Measurements from ENCODE around the gene TPD52L2. TPM values are rescaled to one million over a fixed set of nuclear protein-coding genes. Genes with fewer than 3 reads are reported as not detected.

Gene TPD52L2
- total RNA-seq, 1 donor from 2014 or later, result 57.4 TPM

DNA sequence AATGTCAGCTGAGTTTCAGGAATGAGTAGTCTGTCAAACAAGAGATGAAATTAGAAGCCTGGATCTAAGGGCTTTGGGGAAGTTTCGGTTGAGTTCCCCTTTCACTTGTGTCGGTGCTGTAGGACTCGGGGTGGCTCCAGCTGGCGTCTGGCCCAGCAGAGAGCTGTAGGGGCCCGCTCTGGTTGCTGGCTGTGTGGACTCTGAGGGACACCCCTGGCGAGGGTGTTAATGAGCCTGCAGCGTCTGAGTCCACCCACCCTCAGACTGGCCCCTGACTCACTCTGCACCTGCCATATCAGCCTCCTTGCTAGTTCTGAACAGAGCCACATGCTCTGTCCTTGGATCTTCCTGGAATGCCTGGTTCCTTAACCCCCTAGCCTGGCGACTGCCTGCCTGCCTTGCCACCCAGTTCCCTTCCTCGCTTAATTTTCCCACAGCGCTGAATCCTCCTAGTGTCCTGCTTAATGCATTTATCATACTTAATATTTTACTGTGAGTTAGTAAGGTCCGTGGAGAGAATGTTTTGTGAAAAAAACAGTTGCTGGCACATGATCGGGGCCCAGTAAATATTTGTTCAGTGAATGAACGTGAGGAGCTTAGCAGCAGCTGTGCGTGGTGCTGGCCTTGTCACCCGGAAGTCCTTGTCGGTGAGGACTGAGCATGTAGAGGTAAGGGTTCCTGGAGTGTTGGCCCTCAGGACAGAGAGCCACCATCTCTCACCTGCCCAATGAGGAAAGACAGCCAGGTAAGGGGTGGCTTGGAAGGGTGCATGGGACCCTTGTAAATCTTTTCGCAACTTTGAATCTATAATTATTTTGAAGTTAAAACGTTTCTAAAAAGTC is 31.4 kb downstream of the TPD52L2 start:
- Mint-ChIP-seq H3K9me3 (no peaks in the 10 kb centered on the region), H3K4me3 (peak overlapping the region; percentile 97), H3K36me3 (ENCODE audit: low read depth) (no peaks in the 10 kb centered on the region), H3K4me1 (peaks cover 32% of the 10 kb centered on the region), H3K27ac (ENCODE audit: unreplicated experiment) (no peak overlapping the region), H3K27me3 (ENCODE audit: low read depth) (peaks cover 3% of the 10 kb centered on the region)
- TF ChIP-seq, protein P1, sequence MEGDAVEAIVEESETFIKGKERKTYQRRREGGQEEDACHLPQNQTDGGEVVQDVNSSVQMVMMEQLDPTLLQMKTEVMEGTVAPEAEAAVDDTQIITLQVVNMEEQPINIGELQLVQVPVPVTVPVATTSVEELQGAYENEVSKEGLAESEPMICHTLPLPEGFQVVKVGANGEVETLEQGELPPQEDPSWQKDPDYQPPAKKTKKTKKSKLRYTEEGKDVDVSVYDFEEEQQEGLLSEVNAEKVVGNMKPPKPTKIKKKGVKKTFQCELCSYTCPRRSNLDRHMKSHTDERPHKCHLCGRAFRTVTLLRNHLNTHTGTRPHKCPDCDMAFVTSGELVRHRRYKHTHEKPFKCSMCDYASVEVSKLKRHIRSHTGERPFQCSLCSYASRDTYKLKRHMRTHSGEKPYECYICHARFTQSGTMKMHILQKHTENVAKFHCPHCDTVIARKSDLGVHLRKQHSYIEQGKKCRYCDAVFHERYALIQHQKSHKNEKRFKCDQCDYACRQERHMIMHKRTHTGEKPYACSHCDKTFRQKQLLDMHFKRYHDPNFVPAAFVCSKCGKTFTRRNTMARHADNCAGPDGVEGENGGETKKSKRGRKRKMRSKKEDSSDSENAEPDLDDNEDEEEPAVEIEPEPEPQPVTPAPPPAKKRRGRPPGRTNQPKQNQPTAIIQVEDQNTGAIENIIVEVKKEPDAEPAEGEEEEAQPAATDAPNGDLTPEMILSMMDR (conservative IDR thresholded peaks at IDR 0.05), result no peak
- DNase-seq (ENCODE audit: low read depth, low spot score), result no peak

- peaks cover 3% of the 10 kb centered on the region for H3K27me3 Mint-ChIP-seq (ENCODE audit: low read depth)
- peak overlapping the region; percentile 78 for H3K4me3 Mint-ChIP-seq
- TF ChIP-seq, protein P1 (conservative IDR thresholded peaks at IDR 0.05), result no peak
- no peaks in the 10 kb centered on the region for H3K36me3 Mint-ChIP-seq (ENCODE audit: low read depth)
- DNase-seq (ENCODE audit: low read depth, low spot score), result no peak
- no peak overlapping the region for H3K27ac Mint-ChIP-seq (ENCODE audit: unreplicated experiment)
- peaks cover 32% of the 10 kb centered on the region for H3K4me1 Mint-ChIP-seq
- H3K9me3 Mint-ChIP-seq, result no peaks in the 10 kb centered on the region
These were observed 33.0 kb downstream of the TPD52L2 start for GRCh38 chr20:63897978-63898561.

- Mint-ChIP-seq H3K27me3 (ENCODE audit: low read depth) (peaks cover 3% of the 10 kb centered on the region), H3K9me3 (no peaks in the 10 kb centered on the region), H3K4me1 (peaks cover 30% of the 10 kb centered on the region), H3K4me3 (peak overlapping the region; percentile 31), H3K27ac (ENCODE audit: unreplicated experiment) (no peak overlapping the region), H3K36me3 (ENCODE audit: low read depth) (no peaks in the 10 kb centered on the region)
- DNase-seq (ENCODE audit: low read depth, low spot score), result no peak
- TF ChIP-seq, protein P1 (conservative IDR thresholded peaks at IDR 0.05), result no peak
These were observed 34.0 kb downstream of the TPD52L2 start for GRCh38 chr20:63898882-63899558.

DNA sequence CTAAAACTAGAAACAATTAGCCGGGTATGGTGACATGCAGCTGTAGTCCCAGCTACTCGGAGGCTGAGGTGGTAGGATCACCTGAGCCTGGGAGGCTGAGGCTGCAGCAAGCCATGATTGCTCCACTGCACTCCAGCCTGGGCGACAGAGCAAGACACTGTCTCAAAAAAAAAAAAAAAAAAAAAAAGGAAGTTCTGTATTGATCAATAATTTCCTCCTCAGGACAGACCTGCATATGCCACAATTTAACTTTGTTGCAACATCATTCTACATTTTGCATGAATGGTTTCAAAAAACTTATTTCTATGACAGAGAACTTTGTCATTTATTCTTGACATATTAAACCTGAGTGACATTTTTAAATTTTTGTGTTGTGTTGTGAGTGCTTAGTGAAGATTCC is 35.3 kb downstream of the TPD52L2 start:
- no peak overlapping the region for H3K4me3 Mint-ChIP-seq
- H3K9me3 Mint-ChIP-seq, result no peaks in the 10 kb centered on the region
- TF ChIP-seq, protein P1 (conservative IDR thresholded peaks at IDR 0.05), result no peak
- no peak overlapping the region for H3K27ac Mint-ChIP-seq (ENCODE audit: unreplicated experiment)
- no peak for DNase-seq (ENCODE audit: low read depth, low spot score)
- peaks cover 3% of the 10 kb centered on the region for H3K27me3 Mint-ChIP-seq (ENCODE audit: low read depth)
- peaks cover 27% of the 10 kb centered on the region for H3K4me1 Mint-ChIP-seq
- H3K36me3 Mint-ChIP-seq (ENCODE audit: low read depth), result no peaks in the 10 kb centered on the region

DNA sequence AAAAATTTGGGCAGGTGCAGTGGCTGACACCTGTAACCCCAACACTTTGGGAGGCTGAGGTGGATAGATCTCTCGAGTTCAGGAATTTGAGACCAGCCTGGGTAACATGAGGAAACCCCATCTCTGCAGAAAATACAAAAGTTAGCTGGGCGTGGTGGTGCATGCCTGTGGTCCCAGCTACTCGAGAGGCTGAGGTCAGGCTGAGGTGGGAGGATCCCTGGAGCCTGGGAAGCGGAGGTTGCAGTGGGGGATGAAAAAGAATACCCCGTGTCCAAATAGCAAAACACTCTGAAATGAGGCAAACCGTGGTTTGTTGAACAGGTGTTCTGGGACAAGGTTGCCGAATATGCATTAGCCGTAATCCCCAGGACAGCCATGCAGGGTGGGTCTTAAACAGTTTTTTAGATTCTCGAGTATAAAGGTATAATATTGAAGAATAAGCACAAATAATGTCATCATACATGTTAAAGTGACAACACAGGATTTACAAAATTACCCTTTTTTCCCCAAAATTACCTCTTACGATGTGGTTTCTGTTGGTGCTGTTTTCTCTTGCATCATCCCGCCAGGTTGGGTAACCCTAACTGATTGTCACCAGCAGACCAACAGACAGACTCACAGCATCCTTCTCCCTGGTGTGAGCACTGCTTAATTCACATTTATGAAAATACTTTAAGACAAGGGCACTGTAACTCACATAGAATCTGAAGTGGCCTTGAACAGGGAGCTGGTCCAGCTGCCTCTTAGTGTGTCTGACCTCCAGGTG is 38.9 kb downstream of the TPD52L2 start:
- Mint-ChIP-seq H3K9me3 (no peaks in the 10 kb centered on the region), H3K27me3 (ENCODE audit: low read depth) (no peaks in the 10 kb centered on the region), H3K36me3 (ENCODE audit: low read depth) (no peaks in the 10 kb centered on the region), H3K4me3 (no peak overlapping the region), H3K27ac (ENCODE audit: unreplicated experiment) (no peak overlapping the region), H3K4me1 (peaks cover 10% of the 10 kb centered on the region)
- TF ChIP-seq, protein P1 (conservative IDR thresholded peaks at IDR 0.05), result no peak
- DNase-seq (ENCODE audit: low read depth, low spot score), result no peak
